Skeletal muscle tissue (tissue), 4 donors: Measurements from ENCODE around the gene DUSP10. TPM values are rescaled to one million over a fixed set of nuclear protein-coding genes. Genes with fewer than 3 reads are reported as not detected.

Experiments used
- H3K27ac ChIP-seq: one replicate; pipeline ENCODE4 v1.7.0; 2013; ENCODE audit warnings: mild to moderate bottlenecking, low read depth, low read length, inconsistent platforms
- H3K27me3 ChIP-seq, 3 donors: one replicate each; pipeline ENCODE4 v1.7.0; 2013; ENCODE audit warnings: low read length in 3 of 3; ENCODE audit not compliant: control insufficient read depth in 3 of 3, insufficient read depth in 3 of 3
- H3K36me3 ChIP-seq, 3 donors: one replicate each; pipeline ENCODE4 v1.7.0; 2013; ENCODE audit warnings: low read length in 3 of 3; ENCODE audit not compliant: control insufficient read depth in 3 of 3, insufficient read depth in 3 of 3
- H3K4me1 ChIP-seq, 3 donors: one replicate each; pipeline ENCODE4 v1.7.0; 2013; ENCODE audit warnings: low read length in 3 of 3, mild to moderate bottlenecking in 3 of 3; ENCODE audit not compliant: control insufficient read depth in 3 of 3, insufficient read depth in 3 of 3
- H3K4me3 ChIP-seq, 3 donors: one replicate each; pipeline ENCODE4 v1.7.0; 2013; ENCODE audit warnings: low read length in 3 of 3
- H3K9ac ChIP-seq, 3 donors: one replicate each; pipeline ENCODE4 v1.7.0; 2013; ENCODE audit warnings: low read length in 3 of 3, mild to moderate bottlenecking in 3 of 3, moderate library complexity in 2 of 3, low read depth in 1 of 3
- H3K9me3 ChIP-seq, 3 donors: one replicate each; pipeline ENCODE4 v1.7.0; 2013; ENCODE audit warnings: low read length in 3 of 3; ENCODE audit not compliant: control insufficient read depth in 3 of 3
- total RNA-seq: library from RNA; depleted of rRNA; stranded (reverse); fragments of >200 nt; gene quantifications from one replicate; pipeline ENCODE4 v1.2.3, GENCODE V29; 2014
- donor health status: Osteomylitis.

The DUSP10 gene
- total RNA-seq, result 28.2 TPM

DNA sequence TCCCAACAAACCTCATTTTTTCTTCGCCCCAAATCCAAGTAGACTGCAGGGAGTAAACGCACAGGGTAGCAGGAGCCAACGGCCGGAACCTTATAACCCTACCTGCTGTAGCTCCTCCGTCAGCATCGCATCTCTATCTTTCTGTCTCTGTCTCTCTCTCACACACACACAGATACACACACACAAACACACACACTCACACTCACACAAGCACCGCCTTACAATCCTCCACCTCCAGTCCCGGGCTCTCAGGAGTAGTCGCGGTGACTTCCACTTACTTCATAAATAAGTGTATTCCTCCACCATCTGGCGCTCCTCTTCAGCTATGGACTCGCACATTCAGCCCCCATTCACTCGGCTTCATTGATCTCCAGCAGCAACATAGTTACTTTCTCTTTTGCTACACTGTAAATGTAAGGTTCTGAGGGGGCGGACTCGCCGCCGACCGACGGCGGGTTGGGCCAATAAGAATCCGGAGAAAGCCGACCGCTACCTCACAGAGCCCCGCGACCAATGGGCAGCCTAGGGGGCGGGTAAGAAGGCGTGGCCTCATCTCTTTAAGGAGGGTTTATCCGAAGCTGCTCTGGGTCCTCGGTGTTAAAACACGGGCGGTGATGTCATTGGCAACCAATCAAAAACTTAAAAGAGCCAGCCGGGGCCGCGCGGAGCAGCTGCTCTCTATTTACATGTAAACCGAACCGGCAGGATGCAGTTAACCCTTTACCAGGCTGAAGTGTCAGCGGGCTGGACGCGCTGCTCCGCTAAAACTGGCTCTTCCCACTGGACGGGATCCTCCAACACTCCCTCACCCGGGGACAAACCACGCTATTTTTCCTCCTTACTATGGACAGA, at the start of gene DUSP10:
Gene DUSP10, minus strand, starts transcription at position 387 of the 852 bp plus-strand sequence. CDS start 2,345 bp downstream, outside the sequence.
- peak within 1 kb of the TSS; percentile 96 to 99 (median 99) for H3K4me3 ChIP-seq
- peak within 1 kb of the TSS; percentile 95 to 99 (median 98) for H3K9ac ChIP-seq
- peak within 1 kb of the TSS; percentile 99 for H3K27ac ChIP-seq
- peaks cover 9 to 16% (median 13%) of the 10 kb centered on the region in 3 donors for H3K36me3 ChIP-seq
- peaks cover 40 to 50% (median 41%) of the 10 kb centered on the region in 3 donors for H3K4me1 ChIP-seq
- no peaks in the 10 kb centered on the region for H3K9me3 ChIP-seq
- no peaks in the 10 kb centered on the region for H3K27me3 ChIP-seq

DNA sequence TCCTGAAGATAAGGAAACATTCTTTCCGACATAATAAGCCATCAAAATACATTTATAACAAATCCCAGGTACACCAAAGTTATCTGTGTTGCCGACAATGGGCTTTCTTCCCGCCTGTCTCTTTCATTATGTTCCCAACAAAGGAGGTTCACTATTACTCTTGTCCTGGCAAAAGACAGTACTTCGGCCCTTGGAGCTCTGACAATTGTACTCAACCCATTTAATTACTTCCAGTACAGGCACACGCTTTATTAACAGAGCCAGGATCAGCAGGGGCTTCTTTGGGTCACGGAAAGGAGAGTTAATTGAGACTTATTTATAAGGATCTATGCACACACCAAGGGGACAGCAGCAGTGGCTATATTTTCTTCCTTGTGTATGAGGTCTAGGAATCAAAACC, 46.6 kb upstream of the DUSP10 start:
- Histone ChIP-seq H3K4me1 (no peaks in the 10 kb centered on the region), H3K27ac (no peak overlapping the region), H3K4me3 (no peak overlapping the region), H3K9ac (no peak overlapping the region), H3K36me3 (no peaks in the 10 kb centered on the region), H3K9me3 (no peaks in the 10 kb centered on the region), H3K27me3 (no peaks in the 10 kb centered on the region)

GRCh38 chr1:221786647-221787046, 44.8 kb upstream of the DUSP10 start:
- Histone ChIP-seq H3K9me3 (no peaks in the 10 kb centered on the region), H3K4me1 (no peaks in the 10 kb centered on the region), H3K9ac (no peak overlapping the region), H3K36me3 (no peaks in the 10 kb centered on the region), H3K27me3 (no peaks in the 10 kb centered on the region), H3K4me3 (no peak overlapping the region), H3K27ac (no peak overlapping the region)

DNA sequence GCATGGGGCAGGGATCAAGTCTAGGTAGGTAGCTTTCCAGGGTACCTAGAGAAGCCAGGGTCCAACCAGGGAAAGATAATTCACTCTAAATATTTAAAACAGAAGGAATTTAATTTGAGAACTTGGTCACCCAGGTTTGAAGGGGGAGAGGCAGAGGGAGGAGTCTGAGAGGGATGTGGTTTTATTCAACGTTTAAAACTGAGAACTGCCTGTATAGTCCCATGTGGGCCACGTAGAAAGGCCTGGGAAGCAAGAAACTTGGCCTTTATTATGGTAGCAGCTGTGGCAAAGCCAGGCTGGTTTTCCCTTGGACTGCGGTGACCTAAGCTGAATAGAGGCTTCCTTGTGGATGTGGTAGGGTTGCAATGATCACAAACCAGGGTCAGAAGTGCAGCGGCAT, 42.0 kb upstream of the DUSP10 start:
- no peak overlapping the region for H3K4me3 ChIP-seq
- H3K27ac ChIP-seq, result no peak overlapping the region
- no peaks in the 10 kb centered on the region for H3K27me3 ChIP-seq
- no peaks in the 10 kb centered on the region for H3K9me3 ChIP-seq
- H3K9ac ChIP-seq, result no peak overlapping the region
- H3K36me3 ChIP-seq, result no peaks in the 10 kb centered on the region
- H3K4me1 ChIP-seq, result no peaks in the 10 kb centered on the region

DNA sequence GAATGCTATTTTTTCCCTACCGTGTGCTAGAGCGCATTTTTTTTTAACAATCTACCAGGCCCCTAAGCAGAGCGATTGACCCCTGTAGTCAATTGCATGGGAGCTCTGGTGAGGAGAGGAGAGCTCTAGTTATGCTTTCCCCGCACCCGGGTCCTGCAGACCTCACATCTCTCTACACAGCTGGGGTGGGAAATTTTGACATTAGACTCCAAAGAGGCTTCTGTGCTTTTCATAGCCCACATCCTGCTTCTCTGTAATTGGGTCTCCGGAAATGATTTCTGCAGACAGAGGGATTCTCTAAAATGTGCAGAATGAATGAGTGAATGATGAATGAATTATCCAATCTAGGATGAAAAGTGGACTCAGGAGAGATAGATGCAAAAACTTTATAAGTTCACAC, 41.5 kb upstream of the DUSP10 start:
- Histone ChIP-seq H3K4me3 (no peak overlapping the region), H3K4me1 (no peaks in the 10 kb centered on the region)

DNA sequence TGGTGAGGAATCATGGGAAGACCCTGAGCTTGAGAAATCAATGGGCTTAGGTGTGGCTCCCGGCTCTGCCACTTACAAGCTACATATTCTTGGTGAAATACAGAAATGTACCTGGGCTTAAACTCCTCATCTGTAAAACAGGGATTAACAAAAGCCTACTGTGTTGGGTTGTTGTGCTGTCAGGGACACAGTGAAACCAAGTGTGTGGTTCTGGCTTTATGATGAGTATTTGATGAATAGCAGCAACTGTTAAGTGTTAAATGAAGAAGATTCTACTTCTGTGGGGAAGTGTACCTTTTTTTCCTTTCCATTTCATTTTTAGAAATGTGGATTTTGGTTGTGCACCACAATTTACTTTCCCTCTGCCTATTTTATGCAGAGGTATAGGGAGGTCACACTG, 41.1 kb upstream of the DUSP10 start:
- H3K4me3 ChIP-seq, result no peak overlapping the region
- H3K27me3 ChIP-seq, result no peaks in the 10 kb centered on the region
- H3K27ac ChIP-seq, result no peak overlapping the region

More for the DNA sequence above, 41.5 kb upstream of the DUSP10 start:
- no peaks in the 10 kb centered on the region for H3K9me3 ChIP-seq
- H3K36me3 ChIP-seq, result no peaks in the 10 kb centered on the region
- H3K9ac ChIP-seq, result no peak overlapping the region
- no peaks in the 10 kb centered on the region for H3K27me3 ChIP-seq
- no peak overlapping the region for H3K27ac ChIP-seq

GRCh38 chr1:221782477-221782876, 40.6 kb upstream of the DUSP10 start:
- Histone ChIP-seq H3K9me3 (no peaks in the 10 kb centered on the region), H3K9ac (no peak overlapping the region), H3K27me3 (no peaks in the 10 kb centered on the region), H3K4me3 (no peak overlapping the region), H3K36me3 (no peaks in the 10 kb centered on the region), H3K27ac (no peak overlapping the region), H3K4me1 (no peaks in the 10 kb centered on the region)

More for the DNA sequence above, 41.1 kb upstream of the DUSP10 start:
- H3K9me3 ChIP-seq, result no peaks in the 10 kb centered on the region
- no peak overlapping the region for H3K9ac ChIP-seq
- H3K4me1 ChIP-seq, result no peaks in the 10 kb centered on the region
- H3K36me3 ChIP-seq, result no peaks in the 10 kb centered on the region

- no peaks in the 10 kb centered on the region for H3K36me3 ChIP-seq
- H3K9ac ChIP-seq, result no peak overlapping the region
- no peaks in the 10 kb centered on the region for H3K9me3 ChIP-seq
- H3K4me1 ChIP-seq, result no peaks in the 10 kb centered on the region
- H3K27me3 ChIP-seq, result no peaks in the 10 kb centered on the region
- no peak overlapping the region for H3K27ac ChIP-seq
- no peak overlapping the region for H3K4me3 ChIP-seq
These were observed 39.3 kb upstream of the DUSP10 start for GRCh38 chr1:221781102-221781755.

- no peak overlapping the region for H3K4me3 ChIP-seq
- H3K4me1 ChIP-seq, result no peaks in the 10 kb centered on the region
- no peak overlapping the region for H3K27ac ChIP-seq
- no peaks in the 10 kb centered on the region for H3K36me3 ChIP-seq
- no peak overlapping the region for H3K9ac ChIP-seq
- no peaks in the 10 kb centered on the region for H3K27me3 ChIP-seq
- no peaks in the 10 kb centered on the region for H3K9me3 ChIP-seq
These were observed 38.3 kb upstream of the DUSP10 start for GRCh38 chr1:221780175-221780574.

DNA sequence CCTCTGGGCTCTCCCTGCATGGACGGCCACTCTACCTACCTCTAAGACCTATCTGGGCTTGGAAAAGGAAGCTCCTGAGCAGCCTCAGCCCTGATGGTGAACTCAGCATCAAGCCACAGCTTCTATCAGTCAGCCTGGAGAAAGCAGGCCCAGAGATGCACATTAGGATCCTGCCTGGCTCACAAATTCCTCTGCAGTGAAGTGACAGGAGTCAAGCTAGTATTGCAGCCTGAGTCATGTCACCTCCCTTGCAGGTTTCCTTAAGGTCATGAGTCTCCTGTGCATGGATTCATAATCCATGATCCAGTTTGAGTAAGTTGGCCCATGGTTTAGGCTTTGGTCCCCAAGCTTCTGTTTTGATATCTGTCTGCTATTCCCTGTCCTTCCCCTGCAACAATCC, 37.9 kb upstream of the DUSP10 start:
- no peak overlapping the region for H3K27ac ChIP-seq
- H3K4me3 ChIP-seq, result no peak overlapping the region
- H3K4me1 ChIP-seq, result no peaks in the 10 kb centered on the region
- H3K36me3 ChIP-seq, result no peaks in the 10 kb centered on the region
- no peaks in the 10 kb centered on the region for H3K9me3 ChIP-seq
- no peak overlapping the region for H3K9ac ChIP-seq
- H3K27me3 ChIP-seq, result no peaks in the 10 kb centered on the region
